Kidney (tissue), 22 donors: ENCODE measurements around the gene MTCH2. TPM values are rescaled to one million over a fixed set of nuclear protein-coding genes. Genes with fewer than 3 reads are reported as not detected.

Source experiments
- DNase-seq, 5 donors: peaks; one replicate each; pipeline ENCODE4 v3.0.0-alpha.2; 2013 to 2020
- FAIRE-seq: peaks from 2 replicates; lab custom pipeline; 2012; peaks lifted over from hg19 to GRCh38; lab: Jason Lieb, UNC
- H3K27ac ChIP-seq, 2 donors: one replicate each; pipeline ENCODE4 v1.7.0; 2013; ENCODE audit warnings: low read depth in 2 of 2, low read length in 2 of 2, inconsistent platforms in 1 of 2
- H3K27me3 ChIP-seq: one replicate; pipeline ENCODE4 v1.7.1; 2013; ENCODE audit warnings: low read length, inconsistent platforms; ENCODE audit not compliant: control insufficient read depth, insufficient read depth
- H3K36me3 ChIP-seq, 3 donors: one replicate each; pipeline versions ENCODE4 v1.7.0 to v1.7.1; 2013; ENCODE audit warnings: low read length in 3 of 3, control low read depth in 1 of 3, inconsistent platforms in 1 of 3; ENCODE audit not compliant: insufficient read depth in 3 of 3, control insufficient read depth in 2 of 3
- H3K4me1 ChIP-seq, 3 donors: one replicate each; pipeline versions ENCODE4 v1.7.0 to v1.7.1; 2013; ENCODE audit warnings: low read length in 3 of 3, inconsistent platforms in 1 of 3, low read depth in 1 of 3; ENCODE audit not compliant: control insufficient read depth in 2 of 3, insufficient read depth in 2 of 3
- H3K4me3 ChIP-seq, 3 donors: one replicate each; pipeline versions ENCODE4 v1.7.0 to v1.8.1; 2013; ENCODE audit warnings: low read length in 3 of 3, control low read depth in 1 of 3, inconsistent platforms in 1 of 3
- H3K9ac ChIP-seq, 3 donors: one replicate each; pipeline versions ENCODE4 v1.7.0 to v1.7.1; 2013; ENCODE audit warnings: low read length in 3 of 3, control low read depth in 1 of 3, inconsistent platforms in 1 of 3
- H3K9me3 ChIP-seq, 3 donors: one replicate each; pipeline versions ENCODE4 v1.7.0 to v1.7.1; 2013; ENCODE audit warnings: low read length in 3 of 3, control low read depth in 1 of 3, inconsistent platforms in 1 of 3; ENCODE audit not compliant: control insufficient read depth in 2 of 3, insufficient read depth in 1 of 3
- intact Hi-C: fragments of 100-400 bp; cut with DNase I; formaldehyde crosslinking; loops from one replicate; pipeline ENCODE4 v1.11.1; 2022
- long read RNA-seq, 10 donors: library from polyadenylated mRNA in 1 of 10; unstranded in 1 of 10; transcript quantifications; one replicate each; pipeline ENCODE4 v2.0.0 and lab custom pipeline, GENCODE V29; 2021 to 2026
- polyA plus RNA-seq: library from polyadenylated mRNA; stranded (reverse); fragments of 350-450 nt; fragmentation: Illumina TruSeq; extraction: RNeasy Lipid Tissue Mini Kit (QIAGEN cat#74804); gene quantifications from one replicate; pipeline ENCODE4 v1.2.3, GENCODE V29; 2014; ENCODE audit warnings: low read depth, low replicate concordance; ENCODE audit not compliant: insufficient read depth
- total RNA-seq: library from RNA; stranded (reverse); fragmentation: NEBNext Ultra II Directional; extraction: Animal tissue kit (Norgen Biotek cat#: 25700); gene quantifications from one replicate; pipeline ENCODE4 v1.2.1, GENCODE V29; 2021
- TF ChIP-seq, protein P1 (sequence below): IDR thresholded peaks from 3 replicates; pipeline ENCODE4 v1.5.1; 2012; ENCODE audit warnings: mild to moderate bottlenecking, moderate library complexity, borderline replicate concordance; ENCODE audit not compliant: insufficient read depth; ENCODE audit errors: extremely low read depth
- donor health status: control.
- donor health status: control.
- donor health status: control.
- donor health status: control.
- donor health status: control.
- donor health status: DM: yes; HTN: yes; CAD: no.
- donor health status: Normal renal cell carcinoma (clear cell type).

The MTCH2 gene
- total RNA-seq (85.3 TPM), polyA plus RNA-seq (201 TPM)
- long read RNA-seq, donor 1, transcript MTCH2-201 (13 exons, 2,587 nt): major isoform, 21 of 28 reads
- long read RNA-seq, donor 1, partial matches to known transcripts: 5 of 28 reads
- long read RNA-seq, donor 1, other reads (novel, unspliced or antisense): 0 of 28 reads
- long read RNA-seq, donor 2, transcript MTCH2-201 (13 exons, 2,587 nt): major isoform, 24 of 37 reads
- long read RNA-seq, donor 2, partial matches to known transcripts: 7 of 37 reads
- long read RNA-seq, donor 2, other reads (novel, unspliced or antisense): 6 of 37 reads
- long read RNA-seq, donor 3, transcript MTCH2-201 (13 exons, 2,587 nt): major isoform, 29 of 46 reads
- long read RNA-seq, donor 3, partial matches to known transcripts: 15 of 46 reads
- long read RNA-seq, donor 3, other reads (novel, unspliced or antisense): 0 of 46 reads
- long read RNA-seq, donor 4, transcript MTCH2-201 (13 exons, 2,587 nt): major isoform, 18 of 30 reads
- long read RNA-seq, donor 4, partial matches to known transcripts: 12 of 30 reads
- long read RNA-seq, donor 4, other reads (novel, unspliced or antisense): 0 of 30 reads
- long read RNA-seq, donor 5, partial matches to known transcripts: 0 of 3 reads
- long read RNA-seq, donor 5, other reads (novel, unspliced or antisense): 0 of 3 reads
- long read RNA-seq, donor 6, transcript MTCH2-201 (13 exons, 2,587 nt): major isoform, 45 of 83 reads
- long read RNA-seq, donor 6, partial matches to known transcripts: 32 of 83 reads
- long read RNA-seq, donor 6, other reads (novel, unspliced or antisense): 5 of 83 reads
- long read RNA-seq, donor 7, transcript MTCH2-201 (13 exons, 2,587 nt): major isoform, 49 of 68 reads
- long read RNA-seq, donor 7, partial matches to known transcripts: 5 of 68 reads
- long read RNA-seq, donor 7, other reads (novel, unspliced or antisense): 14 of 68 reads
- long read RNA-seq, donor 8, transcript MTCH2-201 (13 exons, 2,587 nt): major isoform, 21 of 22 reads
- long read RNA-seq, donor 8, partial matches to known transcripts: 0 of 22 reads
- long read RNA-seq, donor 8, other reads (novel, unspliced or antisense): 0 of 22 reads
- long read RNA-seq, donor 9, transcript MTCH2-201 (13 exons, 2,587 nt): major isoform, 7 of 14 reads
- long read RNA-seq, donor 9, partial matches to known transcripts: 7 of 14 reads
- long read RNA-seq, donor 9, other reads (novel, unspliced or antisense): 0 of 14 reads
- long read RNA-seq, donor 10, transcript MTCH2-201 (13 exons, 2,587 nt): major isoform, 24 of 57 reads
- long read RNA-seq, donor 10, partial matches to known transcripts: 30 of 57 reads
- long read RNA-seq, donor 10, other reads (novel, unspliced or antisense): 0 of 57 reads

- DNase-seq (peak; percentile 98 to 99 (median 98)), FAIRE-seq (no peak)
- Histone ChIP-seq H3K36me3 (peaks cover 2 to 3% (median 2%) of the 10 kb centered on the region in 3 donors), H3K9me3 (no peaks in the 10 kb centered on the region), H3K27me3 (no peaks in the 10 kb centered on the region), H3K27ac (peak within 1 kb of the TSS; percentile 93 to 96), H3K4me1 (peaks cover 0 to 3% (median 3%) of the 10 kb centered on the region in 3 donors), H3K4me3 (peak within 1 kb of the TSS; percentile 88 to 98 (median 98)), H3K9ac (peak within 1 kb of the TSS; percentile 94 to 99 (median 99))
- TF ChIP-seq, protein P1, sequence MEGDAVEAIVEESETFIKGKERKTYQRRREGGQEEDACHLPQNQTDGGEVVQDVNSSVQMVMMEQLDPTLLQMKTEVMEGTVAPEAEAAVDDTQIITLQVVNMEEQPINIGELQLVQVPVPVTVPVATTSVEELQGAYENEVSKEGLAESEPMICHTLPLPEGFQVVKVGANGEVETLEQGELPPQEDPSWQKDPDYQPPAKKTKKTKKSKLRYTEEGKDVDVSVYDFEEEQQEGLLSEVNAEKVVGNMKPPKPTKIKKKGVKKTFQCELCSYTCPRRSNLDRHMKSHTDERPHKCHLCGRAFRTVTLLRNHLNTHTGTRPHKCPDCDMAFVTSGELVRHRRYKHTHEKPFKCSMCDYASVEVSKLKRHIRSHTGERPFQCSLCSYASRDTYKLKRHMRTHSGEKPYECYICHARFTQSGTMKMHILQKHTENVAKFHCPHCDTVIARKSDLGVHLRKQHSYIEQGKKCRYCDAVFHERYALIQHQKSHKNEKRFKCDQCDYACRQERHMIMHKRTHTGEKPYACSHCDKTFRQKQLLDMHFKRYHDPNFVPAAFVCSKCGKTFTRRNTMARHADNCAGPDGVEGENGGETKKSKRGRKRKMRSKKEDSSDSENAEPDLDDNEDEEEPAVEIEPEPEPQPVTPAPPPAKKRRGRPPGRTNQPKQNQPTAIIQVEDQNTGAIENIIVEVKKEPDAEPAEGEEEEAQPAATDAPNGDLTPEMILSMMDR: peak; percentile 21
- intact Hi-C loops: no loop called here
Observed at GRCh38 chr11:47642099-47642855, at the start of gene MTCH2. Gene MTCH2, minus strand, starts transcription at chr11:47642559. Its CDS starts 94 bp downstream, at chr11:47642465.

DNA sequence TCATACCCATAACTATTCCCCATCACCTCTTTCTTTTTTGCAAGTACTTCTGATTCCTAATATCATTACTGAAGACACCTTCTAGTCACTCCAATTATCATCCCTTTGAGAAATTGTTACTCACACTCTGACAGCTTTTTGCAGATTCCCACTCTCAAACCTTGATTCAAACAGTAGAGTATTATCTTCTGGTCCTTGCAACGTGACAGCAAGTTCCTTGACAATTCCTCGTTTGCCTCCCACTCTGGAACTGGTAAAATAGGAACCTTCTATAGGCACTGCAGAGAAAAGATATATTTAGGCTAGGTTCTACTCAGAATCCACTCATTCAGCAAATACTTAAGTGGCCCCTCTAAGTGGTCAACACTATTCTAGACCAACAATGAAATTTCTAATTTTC is 49.6 kb upstream of the MTCH2 start:
- H3K9ac ChIP-seq: no peak overlapping the region
- no peaks in the 10 kb centered on the region for H3K36me3 ChIP-seq
- no peak overlapping the region for H3K4me3 ChIP-seq
- intact Hi-C loops: no loop called here
- H3K9me3 ChIP-seq: no peaks in the 10 kb centered on the region
- DNase-seq: no peak
- FAIRE-seq: no peak
- TF ChIP-seq, protein P1: no peak
- no peaks in the 10 kb centered on the region for H3K27me3 ChIP-seq
- H3K27ac ChIP-seq: no peak overlapping the region
- no peaks in the 10 kb centered on the region for H3K4me1 ChIP-seq

GRCh38 chr11:47689480-47689879 is 47.1 kb upstream of the MTCH2 start:
- no peaks in the 10 kb centered on the region for H3K4me1 ChIP-seq
- no peaks in the 10 kb centered on the region for H3K27me3 ChIP-seq
- no peak for FAIRE-seq
- H3K9ac ChIP-seq: no peak overlapping the region
- H3K4me3 ChIP-seq: no peak overlapping the region
- no peaks in the 10 kb centered on the region for H3K36me3 ChIP-seq
- TF ChIP-seq, protein P1: no peak
- H3K27ac ChIP-seq: no peak overlapping the region
- no peak for DNase-seq
- intact Hi-C loops: no loop called here
- H3K9me3 ChIP-seq: no peaks in the 10 kb centered on the region
